Left lobe of liver (tissue), 2 donors: ENCODE results near the gene C12orf60. TPM values are rescaled to one million over a fixed set of nuclear protein-coding genes. Genes with fewer than 3 reads are reported as not detected.
"Not testable (repeated sequence)": the region's sequence is repeated elsewhere in the genome, so short reads cannot be mapped to it uniquely, and the experiment has no call there.

Experiments
- ATAC-seq: fragments of 200-7000 bp; cut with Tn5 transposase; one replicate; pipeline ENCODE4 v1.9.1; 2020; ENCODE audit warnings: mild to moderate bottlenecking, moderate library complexity
- DNase-seq: peaks from one replicate; pipeline ENCODE4 v3.0.0-alpha.2; 2020; ENCODE audit warnings: low spot score
- total RNA-seq: library from RNA; stranded (reverse); gene quantifications from one replicate; pipeline ENCODE4 v1.2.1, GENCODE V29; 2021
- donor health status: DM: no; HTN: no; CAD: no; lungs with moderate emphysema.
- donor health status: DM: no; HTN: yes; CAD: no.

C12orf60 gene, protein sequence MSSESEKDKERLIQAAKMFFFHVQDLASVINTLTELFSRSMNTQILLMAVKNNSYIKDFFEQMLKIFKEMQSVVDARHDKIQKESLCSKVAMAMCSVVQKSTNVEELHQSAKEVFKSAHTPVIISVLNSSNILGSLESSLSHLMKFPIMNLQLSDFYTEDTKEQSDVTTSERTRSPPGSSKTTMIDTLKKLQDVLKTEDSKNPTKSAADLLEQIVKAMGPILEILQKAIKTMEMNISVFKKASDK
- 0.33 TPM for total RNA-seq

GRCh38 chr12:14803011-14803829 lies at the start of gene C12orf60, which contains the start of gene WBP11:
TSS of gene C12orf60 (plus strand) at chr12:14803670. CDS start at chr12:14822936, 19,266 bp downstream.
TSS of gene WBP11 (minus strand) at chr12:14803478. CDS start at chr12:14801383, 2,095 bp downstream.
- DNase-seq = peak; percentile 95
- ATAC-seq = peak; percentile 98

DNA sequence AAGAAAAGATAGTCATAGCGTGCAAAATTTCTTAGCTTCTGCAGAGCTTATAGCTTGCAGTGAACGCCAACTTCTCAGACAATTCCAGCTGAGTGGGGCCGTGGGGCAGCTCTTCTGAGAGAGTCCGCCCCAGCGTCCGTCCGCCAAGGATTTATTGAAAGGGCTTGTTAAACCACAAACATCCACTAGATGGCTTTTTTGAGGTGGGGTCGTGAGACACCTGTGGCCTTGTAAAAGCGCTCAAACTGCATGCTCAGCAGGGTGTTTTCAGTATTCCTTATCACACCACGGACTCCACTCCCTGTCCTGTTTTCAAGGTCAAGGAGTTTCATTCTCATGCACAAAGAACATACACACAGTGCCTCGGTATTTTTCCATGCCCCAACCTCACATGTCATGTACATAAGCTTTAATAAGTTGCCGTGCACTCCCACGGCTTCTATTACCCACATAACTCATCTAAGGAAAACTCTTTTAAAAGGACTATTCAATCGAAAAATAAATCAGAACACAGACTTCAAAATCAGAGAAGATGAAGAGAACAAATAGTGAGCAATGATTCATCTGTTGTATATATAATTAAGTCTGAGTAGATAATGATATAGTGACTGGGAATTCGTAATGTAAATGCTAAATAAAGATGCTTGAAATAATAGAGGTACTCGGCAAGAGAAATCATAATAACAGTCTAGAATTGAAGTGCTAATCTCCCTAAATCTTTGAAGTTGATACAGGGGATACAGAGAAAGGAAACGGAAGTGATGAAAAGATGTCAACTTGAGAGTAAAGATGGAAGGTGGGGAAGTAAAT lies 46.9 kb upstream of the C12orf60 start:
- ATAC-seq = no peak

DNA sequence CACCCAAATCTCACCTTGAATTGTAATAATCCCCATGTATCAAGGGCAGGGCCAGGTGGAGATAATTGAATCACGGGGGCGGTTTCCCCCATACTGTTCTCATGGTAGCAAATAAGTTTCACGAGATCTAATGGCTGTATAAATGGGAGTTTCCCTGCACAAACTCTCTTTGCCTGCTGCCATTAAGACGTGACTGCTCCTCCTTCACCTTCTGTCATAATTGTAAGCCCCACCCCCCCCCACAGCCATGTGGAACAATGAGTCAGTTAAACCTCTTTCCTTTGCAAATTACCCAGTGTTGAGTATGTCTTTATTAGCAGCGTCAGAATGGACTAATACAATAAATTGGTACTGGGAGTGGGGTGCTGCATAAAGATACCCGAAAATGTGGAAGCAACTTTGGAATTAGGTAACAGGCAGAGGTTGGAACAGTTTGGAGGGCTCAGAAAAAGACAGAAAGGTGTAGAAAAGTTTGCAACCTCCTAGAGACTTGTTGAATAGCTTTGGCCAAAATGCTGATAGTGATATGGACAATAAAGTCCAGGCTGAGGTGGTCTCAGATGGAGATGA lies 43.7 kb upstream of the C12orf60 start:
- ATAC-seq, DNase-seq: not testable (repeated sequence)

More for the DNA sequence above, 46.9 kb upstream of the C12orf60 start:
- DNase-seq = no peak

GRCh38 chr12:14765398-14765797 lies 38.1 kb upstream of the C12orf60 start:
- ATAC-seq (no peak), DNase-seq (no peak)

GRCh38 chr12:14766020-14766419 lies 37.5 kb upstream of the C12orf60 start:
- ATAC-seq, DNase-seq: not testable (repeated sequence)

- DNase-seq = no peak
- no peak for ATAC-seq
Measured at GRCh38 chr12:14766649-14767215, 36.7 kb upstream of the C12orf60 start.

DNA sequence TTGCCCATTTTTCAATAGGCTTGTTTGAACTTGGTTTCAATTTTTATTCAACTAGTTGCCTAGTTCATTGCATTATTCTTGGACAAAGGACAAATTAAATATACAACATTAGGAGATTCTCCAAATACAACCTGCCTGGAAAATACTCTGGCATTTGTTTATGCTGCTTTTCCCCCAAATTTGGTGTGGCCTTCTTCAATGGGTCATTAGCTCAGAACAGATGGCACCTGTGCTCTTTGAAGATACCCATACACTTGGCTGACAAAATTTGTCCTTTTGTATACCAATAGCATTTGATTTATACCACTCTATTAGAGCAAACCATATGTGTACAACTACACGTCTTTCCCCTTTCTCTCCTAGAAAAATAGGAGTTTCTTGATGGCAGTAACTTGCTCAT lies 35.9 kb upstream of the C12orf60 start:
- ATAC-seq (no peak), DNase-seq (no peak)

DNA sequence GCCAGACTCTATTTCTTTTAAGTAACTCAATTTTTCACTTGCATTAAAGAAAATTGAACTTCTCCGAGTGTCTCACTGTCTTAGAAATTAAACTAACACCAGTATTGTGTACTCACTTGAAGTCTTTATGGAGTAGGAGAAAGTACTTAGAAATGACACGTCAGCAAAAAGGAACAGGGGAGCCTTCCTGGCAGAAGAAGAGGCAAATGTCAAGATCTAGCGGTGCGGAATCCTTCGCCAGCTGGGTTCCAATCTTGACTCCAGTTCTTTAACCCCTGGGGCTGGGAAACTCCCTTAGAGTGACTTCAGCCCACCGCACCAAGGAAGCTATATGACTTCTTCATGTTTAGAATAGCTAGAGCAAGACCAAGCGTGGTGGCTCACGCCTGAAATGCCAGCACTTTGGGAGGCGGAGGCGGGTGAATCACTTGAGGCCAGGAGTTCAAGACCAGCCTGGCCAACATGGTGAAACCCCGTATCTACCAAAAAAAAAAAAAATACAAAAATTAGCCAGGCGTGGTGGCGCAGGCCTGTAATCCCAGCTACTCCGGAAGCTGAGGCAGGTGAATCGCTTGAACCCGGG lies 34.6 kb upstream of the C12orf60 start:
- no peak for ATAC-seq

DNA sequence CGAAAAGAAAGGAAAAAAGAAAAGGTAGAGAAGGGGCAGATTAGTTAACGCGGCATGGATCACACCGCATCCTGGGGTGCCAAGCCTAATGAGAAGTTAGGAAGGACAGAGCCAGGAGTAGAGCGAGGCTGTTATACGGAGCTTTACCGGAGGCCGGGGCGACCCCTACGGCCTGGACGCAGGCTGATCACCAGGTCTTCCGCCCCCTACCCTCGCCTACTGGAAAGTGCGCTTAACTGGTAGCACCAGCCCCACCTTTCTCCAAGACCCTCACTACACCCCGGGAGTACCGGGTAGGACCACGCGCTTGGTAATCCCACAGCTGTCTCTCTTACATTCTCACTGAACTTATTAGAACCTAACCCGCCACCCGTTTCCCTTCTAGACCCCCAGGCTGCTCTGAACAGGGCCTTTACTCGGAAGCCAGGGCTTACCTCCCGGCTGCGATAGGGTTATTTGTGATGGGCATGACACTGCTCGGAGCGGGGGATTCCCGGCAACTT lies 34.0 kb upstream of the C12orf60 start:
- DNase-seq = no peak
- peak; percentile 15 for ATAC-seq

More for the DNA sequence above, 34.6 kb upstream of the C12orf60 start:
- DNase-seq = no peak

- DNase-seq (peak; percentile 88), ATAC-seq (peak; percentile 71)
Measured at GRCh38 chr12:14769969-14770495, 33.4 kb upstream of the C12orf60 start.

DNA sequence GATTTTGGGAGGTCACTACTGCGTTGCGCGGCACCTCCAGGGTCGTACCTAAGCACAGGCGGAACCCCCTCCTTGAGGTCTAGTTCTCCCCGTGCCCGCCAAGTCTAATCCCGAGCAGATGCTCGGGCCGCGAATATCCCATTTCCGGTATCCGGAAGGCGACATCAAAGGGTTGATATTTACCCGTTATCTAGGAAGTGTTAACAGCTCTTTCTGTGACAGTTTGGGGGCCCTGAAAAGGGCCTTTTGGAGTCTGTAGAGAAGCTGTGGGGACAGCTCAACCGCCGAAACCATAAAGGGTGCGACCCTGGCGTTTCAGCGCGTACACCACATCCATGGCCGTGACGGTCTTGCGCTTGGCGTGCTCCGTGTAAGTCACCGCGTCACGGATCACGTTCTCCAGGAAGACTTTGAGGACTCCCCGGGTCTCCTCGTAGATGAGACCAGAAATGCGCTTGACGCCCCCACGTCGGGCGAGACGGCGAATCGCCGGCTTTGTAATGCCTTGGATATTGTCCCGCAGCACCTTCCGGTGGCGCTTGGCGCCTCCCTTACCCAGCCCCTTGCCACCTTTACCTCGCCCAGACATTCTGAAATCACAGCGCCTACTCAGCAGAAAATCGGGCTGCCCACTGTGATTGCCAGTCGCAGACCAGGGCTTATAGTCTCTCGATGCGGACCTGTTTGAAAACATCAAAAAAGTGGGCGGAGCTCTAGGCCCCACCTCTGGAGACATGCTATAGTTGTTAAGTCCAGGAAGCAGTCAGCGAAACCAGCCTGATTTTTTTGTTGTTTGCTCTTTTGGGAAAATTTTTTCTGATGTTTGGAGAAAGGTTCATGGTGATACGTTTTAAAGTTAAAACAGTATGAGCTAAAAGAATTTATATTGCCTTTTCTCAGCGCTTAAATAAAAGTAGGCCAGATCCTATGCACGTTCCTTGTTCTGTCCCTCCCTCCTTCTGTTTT lies 32.7 kb upstream of the C12orf60 start:
- ATAC-seq = peak; percentile 55

GRCh38 chr12:14771651-14772137 lies 31.8 kb upstream of the C12orf60 start:
- no peak for ATAC-seq

More for the DNA sequence above, 32.7 kb upstream of the C12orf60 start:
- DNase-seq = peak; percentile 96

GRCh38 chr12:14772946-14773345 lies 30.5 kb upstream of the C12orf60 start:
- DNase-seq (no peak), ATAC-seq (no peak)

More at GRCh38 chr12:14771651-14772137, 31.8 kb upstream of the C12orf60 start:
- no peak for DNase-seq

- ATAC-seq (peak; percentile 13), DNase-seq (no peak)
Measured at GRCh38 chr12:14773685-14774073, 29.8 kb upstream of the C12orf60 start.

DNA sequence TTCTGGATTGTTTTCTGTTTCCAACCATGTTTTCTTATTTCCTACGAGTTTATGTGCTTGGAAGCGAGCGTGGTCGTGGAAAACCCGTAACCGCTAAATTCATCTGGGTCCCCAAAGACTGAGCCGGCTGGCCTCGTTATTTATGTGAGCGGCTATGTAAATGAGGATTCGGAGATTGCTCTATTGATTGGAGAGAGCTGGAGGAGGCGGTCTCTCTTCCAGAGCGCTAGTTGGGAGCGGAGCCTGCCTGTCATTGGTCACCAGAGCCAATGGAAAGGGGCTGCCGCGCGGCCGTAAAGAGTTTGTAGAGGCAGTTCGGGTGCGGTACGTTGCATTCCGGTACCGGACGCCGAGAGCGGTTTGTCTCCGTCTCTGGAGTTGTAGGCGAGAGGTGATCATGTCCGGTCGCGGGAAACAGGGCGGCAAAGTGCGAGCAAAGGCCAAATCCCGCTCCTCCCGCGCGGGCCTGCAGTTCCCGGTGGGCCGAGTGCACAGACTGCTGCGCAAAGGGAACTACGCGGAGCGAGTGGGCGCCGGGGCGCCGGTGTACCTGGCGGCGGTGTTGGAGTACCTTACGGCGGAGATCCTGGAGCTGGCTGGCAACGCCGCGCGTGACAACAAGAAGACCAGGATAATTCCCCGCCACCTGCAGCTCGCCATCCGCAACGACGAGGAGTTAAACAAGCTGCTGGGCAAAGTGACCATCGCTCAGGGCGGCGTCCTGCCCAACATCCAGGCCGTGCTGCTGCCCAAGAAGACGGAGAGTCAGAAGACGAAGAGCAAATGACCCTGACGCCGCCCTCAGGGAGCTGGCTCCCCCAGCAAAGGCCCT lies 29.2 kb upstream of the C12orf60 start:
- DNase-seq (peak; percentile 95), ATAC-seq (peak; percentile 75)

GRCh38 chr12:14774906-14775635 lies 28.4 kb upstream of the C12orf60 start:
- DNase-seq (peak; percentile 55), ATAC-seq (peak; percentile 22)

DNA sequence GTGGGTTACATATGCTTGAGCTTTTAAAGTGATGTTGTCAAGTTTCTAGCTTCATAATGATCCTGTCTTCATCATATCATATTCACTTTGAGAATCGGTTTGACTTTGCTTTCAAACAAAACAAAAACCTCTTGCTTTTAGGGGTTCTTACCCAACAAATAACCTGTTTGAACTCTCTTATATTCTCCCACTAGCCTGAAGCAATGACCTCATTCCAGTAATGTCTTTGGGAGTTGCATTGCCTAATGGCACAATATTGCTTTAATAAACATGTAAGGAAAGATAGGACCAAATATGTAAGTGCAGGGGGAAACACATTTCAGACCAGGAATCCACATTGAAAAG lies 27.9 kb upstream of the C12orf60 start:
- ATAC-seq = no peak
- no peak for DNase-seq
